ENCODE results near the gene ADAM23.

The ADAM23 gene

DNA sequence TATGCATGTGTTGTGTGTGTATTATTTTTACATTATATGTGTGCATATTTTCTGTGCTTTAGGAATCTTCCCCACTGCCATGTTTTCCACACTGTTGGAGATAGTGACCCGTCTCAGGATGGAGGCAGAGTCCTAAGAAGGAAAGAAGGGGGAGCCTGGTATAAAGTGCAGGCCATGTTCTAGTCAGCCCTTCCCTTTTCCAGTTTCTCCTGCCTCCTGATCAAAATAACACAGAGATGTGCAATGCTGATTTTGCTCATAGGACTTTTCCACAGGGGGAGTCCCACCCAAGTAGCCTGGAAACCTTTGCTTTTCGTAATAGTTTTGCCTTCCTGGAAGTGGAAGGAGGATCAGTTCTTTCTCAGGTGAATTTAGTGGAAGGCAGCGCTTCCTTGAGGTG lies 126.1 kb downstream of the ADAM23 start:
- no peak for DNase-seq (ENCODE audit: low spot score)

- DNase-seq (ENCODE audit: low spot score): no peak
Observed at GRCh38 chr2:206570199-206570598, 126.9 kb downstream of the ADAM23 start.

DNA sequence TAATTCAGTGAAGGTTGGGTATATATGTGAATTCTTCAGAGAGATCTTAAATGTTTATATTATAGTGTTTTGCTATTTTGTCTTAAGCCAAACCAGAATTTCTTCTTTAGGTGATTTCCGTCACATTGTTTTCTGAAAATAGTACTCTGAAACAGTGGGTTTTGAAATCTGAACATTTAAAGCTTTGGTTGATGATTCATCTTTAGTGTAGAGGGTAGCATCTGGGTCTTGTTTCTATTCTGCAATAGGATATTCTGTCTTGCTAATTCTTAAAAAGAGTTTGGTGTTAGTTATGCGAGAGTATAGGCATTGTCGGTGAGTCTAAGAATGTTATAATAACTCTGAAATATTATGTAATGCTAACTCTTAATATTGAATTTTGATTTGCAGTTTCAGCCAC lies 129.4 kb downstream of the ADAM23 start:
- no peak for DNase-seq (ENCODE audit: low spot score)

DNA sequence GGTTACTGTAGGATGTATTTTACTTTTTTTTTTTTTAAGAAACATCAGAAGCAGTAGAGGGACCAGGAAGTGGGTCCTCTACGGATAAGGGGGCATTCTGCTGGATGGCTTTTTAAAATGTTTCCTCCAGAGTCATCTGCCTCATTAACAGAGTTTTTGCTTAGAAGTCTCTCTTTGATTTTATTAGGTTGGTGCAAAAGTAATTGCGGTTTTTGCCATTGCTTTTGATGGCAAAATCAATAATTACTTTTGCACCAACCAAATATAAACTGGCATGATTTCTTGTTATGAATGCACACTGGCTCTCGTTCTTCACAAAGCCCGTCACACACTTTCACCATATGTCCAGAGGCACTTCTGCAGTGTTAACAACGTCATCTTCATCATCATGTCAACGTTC lies 130.5 kb downstream of the ADAM23 start:
- no peak for DNase-seq (ENCODE audit: low spot score)

DNA sequence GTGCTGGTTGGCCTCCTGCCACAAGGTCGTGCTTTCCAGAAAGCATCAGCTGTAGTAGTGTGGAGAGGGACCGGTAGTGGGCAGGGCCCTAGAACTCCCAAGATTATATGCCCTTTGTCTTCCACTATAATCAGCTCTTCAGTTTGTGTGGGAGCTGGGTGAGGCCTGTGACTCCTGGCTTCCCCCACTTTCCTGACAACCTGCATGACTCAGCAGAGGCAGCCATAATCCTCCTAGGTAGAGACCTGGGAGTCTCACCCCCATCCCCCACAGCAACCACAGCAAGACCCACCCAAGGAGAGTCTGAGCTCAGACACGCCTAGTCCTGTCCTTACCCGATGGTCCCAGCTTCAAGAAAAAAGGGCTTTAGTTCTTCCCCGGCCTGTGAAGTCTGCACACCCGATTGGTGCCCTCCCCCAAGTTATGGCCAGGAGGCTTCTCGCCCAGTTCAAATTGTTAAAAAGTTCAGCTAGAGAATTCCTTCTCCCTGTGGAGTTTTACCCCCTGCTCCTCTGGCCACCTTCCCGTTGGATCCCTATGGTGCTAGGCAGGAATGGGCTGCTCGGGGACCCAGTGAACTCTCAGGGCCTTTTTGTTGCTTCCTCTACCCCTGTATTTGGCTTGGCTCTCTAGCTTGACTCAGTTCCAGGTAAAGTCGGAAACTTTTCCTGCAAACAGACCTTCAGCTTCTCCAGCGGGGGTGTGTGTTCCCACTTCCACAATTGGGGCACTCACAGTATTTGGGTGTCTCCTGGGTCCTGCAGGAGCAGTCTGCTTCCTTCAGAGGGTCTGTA lies 141.2 kb downstream of the ADAM23 start:
- DNase-seq (ENCODE audit: low spot score): no peak

GRCh38 chr2:206585335-206585734 lies 142.0 kb downstream of the ADAM23 start:
- DNase-seq (ENCODE audit: low spot score): peak; percentile 8

GRCh38 chr2:206586609-206587008 lies 143.3 kb downstream of the ADAM23 start:
- DNase-seq (ENCODE audit: low spot score): no peak

DNA sequence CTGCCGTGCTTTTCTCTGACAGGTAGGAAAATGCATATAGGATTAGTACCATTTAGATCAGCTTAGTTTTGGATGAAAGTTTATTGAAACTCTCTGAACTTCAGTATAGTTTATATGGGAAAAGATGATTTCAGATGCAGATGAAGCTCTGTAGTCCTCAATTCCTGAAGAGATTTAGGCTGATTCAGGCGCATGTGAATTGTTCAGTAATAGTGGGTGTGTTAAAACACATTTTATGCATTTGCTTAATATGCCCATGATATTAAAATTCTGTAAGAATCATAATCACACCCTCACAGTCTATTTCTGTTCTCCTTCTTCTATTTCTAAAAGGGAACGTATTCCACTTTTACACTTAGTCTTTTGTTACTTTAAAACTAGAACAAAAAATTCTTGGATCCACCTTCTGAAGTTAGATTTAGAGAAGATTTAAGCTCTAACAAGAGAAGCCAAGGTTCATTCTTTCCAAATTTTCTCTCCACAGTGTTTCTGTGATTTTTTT lies 154.4 kb downstream of the ADAM23 start:
- no peak for DNase-seq (ENCODE audit: low spot score)

GRCh38 chr2:206603243-206603642 lies 159.9 kb downstream of the ADAM23 start:
- DNase-seq (ENCODE audit: low spot score): no peak

DNA sequence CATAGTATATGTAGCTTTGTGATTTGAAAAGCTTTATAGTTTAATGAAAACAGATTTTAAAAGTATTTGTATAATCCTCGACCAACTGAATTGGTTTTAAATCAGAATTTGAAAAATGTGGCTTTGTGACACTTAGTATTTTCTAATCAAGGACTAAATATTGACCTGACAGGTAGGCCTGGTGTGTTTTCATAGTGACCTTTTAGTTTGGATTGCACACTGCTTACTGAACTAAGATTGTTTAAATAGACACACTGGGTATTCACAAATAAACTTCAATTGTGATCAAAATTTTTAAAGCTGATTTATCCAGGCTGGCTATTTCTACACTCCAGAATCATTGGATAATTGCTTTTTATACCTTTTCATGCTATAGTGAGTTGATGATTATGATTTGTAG lies 167.1 kb downstream of the ADAM23 start:
- no peak for DNase-seq (ENCODE audit: low spot score)

DNA sequence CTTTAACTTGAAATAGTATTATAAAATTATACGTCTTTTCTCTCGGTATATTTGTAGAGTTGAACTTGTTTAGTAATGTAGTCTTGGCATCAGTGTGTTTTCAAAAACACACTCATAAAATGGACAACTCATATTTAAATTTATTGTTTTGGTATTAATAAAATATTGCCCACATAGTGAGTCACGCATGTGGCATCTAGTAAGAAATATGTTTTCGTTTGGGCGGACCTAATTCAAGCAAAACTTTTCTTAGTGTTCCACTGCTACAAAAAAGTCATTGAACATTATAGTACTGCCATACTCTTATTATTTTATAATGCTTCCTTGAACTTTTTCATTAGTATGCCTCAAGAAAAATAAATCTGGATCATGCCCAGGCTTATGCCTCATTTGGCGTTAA lies 167.9 kb downstream of the ADAM23 start:
- DNase-seq (ENCODE audit: low spot score): no peak

DNA sequence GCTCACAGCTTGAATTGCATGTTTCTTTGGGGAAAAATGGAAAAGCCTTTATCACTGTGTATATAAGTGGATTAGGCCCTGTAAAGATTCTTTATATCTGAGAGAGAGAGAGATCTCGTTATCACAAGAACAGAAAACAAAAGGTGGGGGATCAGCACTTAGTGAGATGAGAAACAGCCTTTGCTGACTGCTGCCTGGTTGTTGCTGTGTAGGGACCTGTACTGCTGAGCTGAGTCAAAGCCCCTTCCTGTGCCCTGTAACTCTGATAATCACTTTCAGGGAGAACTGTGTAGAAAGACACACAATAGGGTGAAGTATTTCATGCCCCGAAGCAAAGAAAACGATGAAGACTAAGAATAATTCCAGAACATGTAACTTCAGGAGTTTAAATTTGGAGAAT lies 168.4 kb downstream of the ADAM23 start:
- no peak for DNase-seq (ENCODE audit: low spot score)

DNA sequence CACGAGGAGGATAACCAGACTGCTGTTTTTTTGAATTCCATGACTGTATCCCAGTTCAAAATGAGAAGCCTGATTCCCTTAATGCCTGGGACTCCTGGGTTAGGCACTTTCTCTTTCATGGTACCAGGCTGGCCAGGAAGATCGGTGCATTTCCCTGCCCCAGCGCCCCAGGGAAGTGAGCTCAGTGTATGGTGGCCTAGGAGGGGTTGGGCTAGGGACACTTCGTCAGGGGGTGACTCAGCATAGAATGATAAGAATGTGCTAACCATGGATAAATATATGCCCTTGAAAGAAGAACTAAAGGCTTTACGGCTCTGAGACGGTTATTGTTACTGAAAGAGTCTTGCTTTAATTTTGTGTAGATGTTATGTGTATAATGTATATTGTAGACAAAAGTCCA lies 171.5 kb downstream of the ADAM23 start:
- DNase-seq (ENCODE audit: low spot score): no peak

DNA sequence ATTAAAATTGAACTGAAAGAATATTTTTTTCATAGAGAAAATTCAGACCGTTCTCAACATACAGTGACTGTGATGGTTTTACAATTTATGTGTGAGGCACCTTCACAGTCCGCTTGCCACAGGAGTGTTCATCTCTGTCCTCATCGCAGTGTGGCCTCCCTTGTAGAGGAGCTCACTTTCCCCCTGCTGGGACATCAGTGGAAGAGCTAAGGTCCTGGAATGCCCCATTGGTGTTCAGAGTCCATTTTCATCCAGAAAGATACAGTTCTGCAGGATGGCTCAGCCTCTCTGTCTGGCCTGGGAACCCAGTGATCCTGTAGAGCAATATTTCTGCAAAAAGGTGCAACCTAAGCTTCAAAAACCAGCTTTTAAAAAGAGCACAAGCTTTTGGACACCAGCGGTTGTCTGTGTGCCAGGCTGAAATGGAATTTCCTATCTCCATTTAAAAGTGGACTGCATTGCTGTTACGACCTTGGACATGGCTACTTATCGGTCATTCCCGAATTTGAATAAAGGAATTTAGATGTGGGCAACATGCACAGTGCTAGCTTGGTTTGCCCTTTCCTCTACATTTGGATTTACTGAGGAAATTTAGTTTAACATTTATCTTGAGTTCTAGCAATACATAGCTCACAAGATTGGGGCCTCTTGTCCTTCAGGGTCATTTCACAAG lies 172.2 kb downstream of the ADAM23 start:
- no peak for DNase-seq (ENCODE audit: low spot score)

GRCh38 chr2:206616151-206616550 lies 172.8 kb downstream of the ADAM23 start:
- no peak for DNase-seq (ENCODE audit: low spot score)

GRCh38 chr2:206619011-206619410 lies 175.7 kb downstream of the ADAM23 start:
- no peak for DNase-seq (ENCODE audit: low spot score)

- DNase-seq (ENCODE audit: low spot score): no peak
Observed at GRCh38 chr2:206626108-206626507, 182.8 kb downstream of the ADAM23 start.

DNA sequence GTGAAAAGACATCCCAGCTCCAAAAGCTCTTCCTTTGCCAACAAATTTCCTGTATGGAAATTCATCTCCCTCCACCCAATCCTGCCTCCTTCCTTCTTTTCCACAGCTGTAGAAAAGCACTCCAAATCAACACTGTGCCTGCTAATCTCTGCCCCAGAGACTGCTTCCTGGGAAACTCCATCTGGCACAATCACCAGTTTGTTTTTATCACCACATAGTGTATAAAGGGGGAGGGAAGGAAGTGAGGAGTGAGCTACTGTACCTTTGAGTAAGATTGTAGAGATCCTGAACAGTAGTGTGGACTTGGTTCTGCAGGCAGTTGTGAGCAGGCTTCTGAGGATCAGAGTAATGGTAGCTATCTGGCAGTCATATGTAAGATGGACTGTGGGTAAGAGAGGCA lies 184.3 kb downstream of the ADAM23 start:
- no peak for DNase-seq (ENCODE audit: low spot score)

- DNase-seq (ENCODE audit: low spot score): no peak
Observed at GRCh38 chr2:206631340-206631739, 188.0 kb downstream of the ADAM23 start.

- no peak for DNase-seq (ENCODE audit: low spot score)
Observed at GRCh38 chr2:206635015-206635414, 191.7 kb downstream of the ADAM23 start.

GRCh38 chr2:206639636-206640035 lies 196.3 kb downstream of the ADAM23 start:
- no peak for DNase-seq (ENCODE audit: low spot score)

- DNase-seq (ENCODE audit: low spot score): no peak
Observed at GRCh38 chr2:206641226-206641625, 197.9 kb downstream of the ADAM23 start.

Data from GM03348 (cell line).